ENCODE measurements around the gene BNIP5. TPM values are rescaled to one million over a fixed set of nuclear protein-coding genes. Genes with fewer than 3 reads are reported as not detected.

Gene BNIP5
- total RNA-seq, 1 experiment from 2014 or later: 0.94 TPM

GRCh38 chr6:36345681-36346466, 9.2 kb upstream of the BNIP5 start:
- H3K36me3 Mint-ChIP-seq (ENCODE audit: insufficient read depth, unreplicated experiment): peaks cover 2% of the 10 kb centered on the region
- TF ChIP-seq CTCF (IDR thresholded peaks at IDR 0.05; ENCODE audit: unreplicated experiment): no peak
- intact Hi-C loops (cut with micrococcal nuclease; ENCODE audit: unreplicated experiment): no loop called here

GRCh38 chr6:36343109-36343680, 6.5 kb upstream of the BNIP5 start:
- peaks cover 5% of the 10 kb centered on the region for H3K36me3 Mint-ChIP-seq (ENCODE audit: insufficient read depth, unreplicated experiment)
- CTCF ChIA-PET: no interaction called here
- H3K4me3 Mint-ChIP-seq (ENCODE audit: low read depth, unreplicated experiment): no peak overlapping the region
- no TSS peak for BruUV-seq (replicated peaks)
- H3K9me3 Mint-ChIP-seq (ENCODE audit: low read depth, unreplicated experiment): no peaks in the 10 kb centered on the region
- no peaks in the 10 kb centered on the region for H3K27me3 Mint-ChIP-seq (ENCODE audit: unreplicated experiment)
- DNase-seq: no peak
- H3K4me1 Mint-ChIP-seq (ENCODE audit: low read depth, unreplicated experiment): peaks cover 15% of the 10 kb centered on the region
- TF ChIP-seq CTCF (IDR thresholded peaks at IDR 0.05; ENCODE audit: unreplicated experiment): no peak
- intact Hi-C loops (cut with micrococcal nuclease; ENCODE audit: unreplicated experiment): no loop called here
- H3K27ac Mint-ChIP-seq (ENCODE audit: unreplicated experiment): no peak overlapping the region

More at GRCh38 chr6:36345681-36346466, 9.2 kb upstream of the BNIP5 start:
- Mint-ChIP-seq H3K4me1 (ENCODE audit: low read depth, unreplicated experiment) (peaks cover 16% of the 10 kb centered on the region), H3K9me3 (ENCODE audit: low read depth, unreplicated experiment) (no peaks in the 10 kb centered on the region), H3K27ac (ENCODE audit: unreplicated experiment) (no peak overlapping the region), H3K27me3 (ENCODE audit: unreplicated experiment) (no peaks in the 10 kb centered on the region), H3K4me3 (ENCODE audit: low read depth, unreplicated experiment) (no peak overlapping the region)
- DNase-seq: no peak
- CTCF ChIA-PET: no interaction called here
- no TSS peak for BruUV-seq (replicated peaks)

GRCh38 chr6:36340618-36341454, 4.1 kb upstream of the BNIP5 start:
- peak overlapping the region; percentile 58 for H3K4me3 Mint-ChIP-seq (ENCODE audit: low read depth, unreplicated experiment)
- peak; percentile 98 for TF ChIP-seq CTCF (IDR thresholded peaks at IDR 0.05; ENCODE audit: unreplicated experiment)
- intact Hi-C loops (cut with micrococcal nuclease; ENCODE audit: unreplicated experiment): loop anchor here (2.0 kb wide), 1 partner anchor 46 kb away; the partner anchor contains the start of gene ETV7
- no peaks in the 10 kb centered on the region for H3K9me3 Mint-ChIP-seq (ENCODE audit: low read depth, unreplicated experiment)
- peaks cover 21% of the 10 kb centered on the region for H3K4me1 Mint-ChIP-seq (ENCODE audit: low read depth, unreplicated experiment)
- H3K36me3 Mint-ChIP-seq (ENCODE audit: insufficient read depth, unreplicated experiment): peaks cover 5% of the 10 kb centered on the region
- CTCF ChIA-PET: interaction anchor here (0.6 to 2.4 kb wide), 19 partner anchors 10 to 418 kb away, joined by 3 to 20 read pairs (median 5); no protein-coding TSS in a partner anchor
- peak; percentile 84 for DNase-seq
- no TSS peak for BruUV-seq (replicated peaks)
- no peak overlapping the region for H3K27ac Mint-ChIP-seq (ENCODE audit: unreplicated experiment)
- no peaks in the 10 kb centered on the region for H3K27me3 Mint-ChIP-seq (ENCODE audit: unreplicated experiment)

GRCh38 chr6:36340306-36340617, 3.6 kb upstream of the BNIP5 start:
- peaks cover 27% of the 10 kb centered on the region for H3K4me1 Mint-ChIP-seq (ENCODE audit: low read depth, unreplicated experiment)
- no TSS peak for BruUV-seq (replicated peaks)
- CTCF ChIA-PET: interaction anchor here (0.9 to 2.4 kb wide), 13 partner anchors 10 to 46 kb away, joined by 3 to 20 read pairs (median 8); no protein-coding TSS in a partner anchor
- H3K9me3 Mint-ChIP-seq (ENCODE audit: low read depth, unreplicated experiment): no peaks in the 10 kb centered on the region
- peaks cover under 1% of the 10 kb centered on the region for H3K27me3 Mint-ChIP-seq (ENCODE audit: unreplicated experiment)
- no peak for DNase-seq
- H3K4me3 Mint-ChIP-seq (ENCODE audit: low read depth, unreplicated experiment): peak overlapping the region; percentile 58
- intact Hi-C loops (cut with micrococcal nuclease; ENCODE audit: unreplicated experiment): loop anchor here (2.0 kb wide), 1 partner anchor 47 kb away; the partner anchor contains the start of gene ETV7
- peaks cover 5% of the 10 kb centered on the region for H3K36me3 Mint-ChIP-seq (ENCODE audit: insufficient read depth, unreplicated experiment)
- no peak for TF ChIP-seq CTCF (IDR thresholded peaks at IDR 0.05; ENCODE audit: unreplicated experiment)
- no peak overlapping the region for H3K27ac Mint-ChIP-seq (ENCODE audit: unreplicated experiment)

Data from Calu3 (cell line).